HG03432 (cell line): ENCODE results near the gene HLA-DPA1.
A peak's percentile ranks its signal among the peaks of the same experiment; 100 is the strongest.
"Not testable (repeated sequence)": the region's sequence is repeated elsewhere in the genome, so short reads cannot be mapped to it uniquely, and the experiment has no call there.

Source experiments
- ATAC-seq: cut with Tn5 transposase; IDR thresholded peaks from one replicate; pipeline ENCODE4 v1.9.1; 2021; ENCODE audit warnings: mild to moderate bottlenecking, moderate library complexity; ENCODE audit not compliant: unreplicated experiment

The HLA-DPA1 gene

DNA sequence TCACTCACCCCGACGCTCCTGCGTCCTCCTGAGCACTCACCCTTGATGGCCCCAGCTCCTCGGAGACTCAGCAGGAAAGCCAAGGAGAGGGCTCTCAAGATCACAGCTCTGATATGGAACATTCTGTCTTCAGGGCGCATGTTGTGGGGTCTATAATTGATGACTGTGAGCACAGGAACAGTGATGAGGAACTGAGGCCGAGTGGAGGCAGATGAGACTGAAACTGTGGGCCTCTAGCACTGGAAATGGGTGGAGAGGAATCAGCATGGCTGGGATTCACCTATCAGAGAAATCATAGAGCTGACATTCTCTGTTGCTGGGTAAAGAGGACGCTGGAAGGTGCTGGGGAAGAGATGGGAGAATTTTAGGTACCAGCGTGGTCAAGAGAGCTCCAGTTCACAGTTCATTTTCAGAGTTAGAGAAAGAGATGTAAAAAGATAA lies at the start of gene HLA-DPA1:
Gene HLA-DPA1, minus strand, starts transcription at position 219 of the 441 bp plus-strand sequence.
- peak; percentile 62 for ATAC-seq

GRCh38 chr6:33123181-33123580 lies 49.7 kb upstream of the HLA-DPA1 start:
- no peak for ATAC-seq

GRCh38 chr6:33120001-33120400 lies 46.6 kb upstream of the HLA-DPA1 start:
- ATAC-seq = no peak

DNA sequence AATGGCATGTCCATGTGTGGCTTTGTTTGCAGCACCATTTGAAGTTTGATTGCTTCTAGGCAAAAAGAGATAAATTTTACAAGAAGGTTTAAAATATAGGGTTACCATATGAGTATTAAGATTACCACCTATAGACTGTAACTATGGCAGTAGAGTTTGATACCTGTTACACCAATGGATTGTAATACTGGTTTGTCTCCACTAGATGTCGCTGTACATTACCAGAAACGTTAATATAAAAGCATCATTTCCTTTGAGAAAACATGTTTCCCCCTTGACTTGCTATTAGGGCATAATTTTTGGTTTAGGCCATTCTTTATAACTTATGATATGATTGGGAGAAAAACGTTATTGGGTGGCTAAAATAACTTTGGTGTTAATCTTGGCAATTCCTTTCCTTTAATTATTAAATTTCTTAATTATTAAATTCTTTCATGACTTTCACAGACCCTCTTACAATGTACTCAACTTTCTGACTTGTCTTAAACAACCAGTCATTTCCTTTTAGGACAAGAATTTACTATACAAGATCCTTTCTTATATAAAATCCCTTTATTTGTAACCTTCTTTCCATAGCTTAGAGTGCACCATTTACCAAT lies 45.2 kb upstream of the HLA-DPA1 start:
- no peak for ATAC-seq

DNA sequence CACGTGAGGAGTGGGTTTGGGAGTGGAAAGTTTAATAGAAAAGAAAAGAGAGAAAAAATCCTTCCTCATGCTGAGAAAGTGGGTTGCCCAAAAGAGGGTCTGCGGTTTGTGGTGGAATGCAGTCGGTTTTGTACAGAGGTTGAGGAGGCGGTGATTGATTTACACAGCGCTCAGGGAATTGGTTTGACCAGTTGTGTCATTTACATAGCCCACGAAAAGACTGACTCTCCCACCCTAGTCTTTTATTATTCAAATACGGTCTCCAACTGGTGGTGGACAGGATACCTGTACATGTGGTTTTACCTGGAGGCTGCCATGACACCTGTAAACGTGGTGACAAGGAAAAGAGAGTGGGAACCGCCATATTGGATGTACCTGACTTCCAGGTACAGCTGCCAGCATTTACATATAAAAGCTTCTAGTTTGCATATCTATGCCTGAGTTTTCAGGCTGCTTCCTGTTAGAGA lies 44.4 kb upstream of the HLA-DPA1 start:
- ATAC-seq = no peak

DNA sequence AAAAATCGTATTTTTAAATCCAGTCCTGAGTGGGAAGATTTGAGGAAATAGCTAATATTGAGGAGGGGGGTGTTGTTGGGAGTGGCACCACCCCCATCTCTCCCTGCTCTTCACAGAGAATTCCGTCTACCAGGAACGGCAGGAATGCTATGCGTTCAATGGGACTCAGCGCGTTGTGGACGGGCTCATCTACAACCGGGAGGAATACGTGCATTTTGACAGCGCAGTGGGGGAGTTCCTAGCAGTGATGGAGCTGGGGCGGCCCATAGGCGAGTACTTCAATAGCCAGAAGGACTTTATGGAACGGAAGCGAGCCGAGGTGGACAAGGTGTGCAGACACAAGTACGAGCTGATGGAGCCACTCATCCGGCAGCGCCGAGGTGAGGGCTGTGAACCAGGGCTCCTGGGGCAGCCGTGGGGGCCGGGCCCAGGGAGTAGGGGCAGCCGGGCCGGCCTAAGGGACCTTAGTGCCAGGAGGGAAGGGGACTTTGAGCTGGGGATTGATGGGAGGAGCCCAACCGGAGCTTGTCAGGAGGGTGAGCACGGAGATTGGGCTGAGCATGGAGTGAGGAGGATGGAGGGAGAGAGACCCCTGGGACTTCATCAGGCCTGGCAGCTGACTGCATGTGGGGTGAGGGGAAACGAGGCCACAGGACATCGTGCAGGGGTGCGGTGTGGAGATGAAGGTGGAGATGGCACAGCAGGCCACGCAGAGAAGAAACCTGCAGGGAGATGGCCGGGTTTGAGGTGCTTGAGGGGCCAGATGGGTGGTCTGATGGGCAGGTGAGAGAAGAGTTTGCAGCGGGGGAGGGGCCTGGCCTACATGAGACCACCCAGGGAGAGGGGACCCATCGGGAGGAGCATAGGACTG lies 43.6 kb upstream of the HLA-DPA1 start:
- no peak for ATAC-seq

- ATAC-seq = no peak
Measured at GRCh38 chr6:33116417-33116816, 43.0 kb upstream of the HLA-DPA1 start.

- ATAC-seq = no peak
Measured at GRCh38 chr6:33114406-33114805, 41.0 kb upstream of the HLA-DPA1 start.

DNA sequence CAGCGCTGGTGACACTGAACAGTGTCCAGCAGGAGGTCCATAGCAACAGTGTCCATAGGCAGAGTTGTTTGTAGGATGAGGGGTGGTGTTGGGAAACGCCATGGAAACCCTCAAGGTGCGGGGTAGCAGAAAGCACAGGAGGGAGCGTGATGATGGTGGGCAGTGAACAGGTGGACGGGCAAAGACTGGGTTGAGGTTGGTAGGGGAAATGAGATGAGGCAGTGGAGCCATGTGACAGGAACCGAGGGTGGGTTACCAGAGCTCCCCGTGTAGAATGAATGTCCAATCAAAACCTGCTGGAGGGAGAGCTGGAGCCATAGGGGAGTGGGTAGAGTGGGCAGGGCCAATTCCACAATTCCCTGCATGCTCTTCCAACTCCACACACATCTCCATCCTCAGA lies 40.3 kb upstream of the HLA-DPA1 start:
- no peak for ATAC-seq

DNA sequence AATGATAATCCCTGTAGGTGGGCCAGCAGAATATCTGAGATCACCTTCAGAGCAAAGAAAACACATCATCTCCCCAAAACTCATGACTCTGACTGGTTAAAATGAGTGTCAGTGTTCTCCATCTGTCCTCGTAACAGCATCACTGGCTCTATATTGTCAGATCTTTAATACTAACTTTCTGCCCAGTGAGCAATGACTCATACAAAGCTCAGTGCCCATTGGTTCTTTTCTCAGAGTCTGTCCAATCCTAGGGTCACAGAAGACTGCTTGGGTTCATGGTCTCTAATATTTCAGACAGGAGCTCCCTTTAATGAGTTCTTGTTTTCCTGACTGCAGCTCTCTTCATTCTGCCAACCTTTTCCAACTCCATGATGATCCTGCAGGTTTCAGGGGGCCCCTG lies 38.7 kb upstream of the HLA-DPA1 start:
- no peak for ATAC-seq

DNA sequence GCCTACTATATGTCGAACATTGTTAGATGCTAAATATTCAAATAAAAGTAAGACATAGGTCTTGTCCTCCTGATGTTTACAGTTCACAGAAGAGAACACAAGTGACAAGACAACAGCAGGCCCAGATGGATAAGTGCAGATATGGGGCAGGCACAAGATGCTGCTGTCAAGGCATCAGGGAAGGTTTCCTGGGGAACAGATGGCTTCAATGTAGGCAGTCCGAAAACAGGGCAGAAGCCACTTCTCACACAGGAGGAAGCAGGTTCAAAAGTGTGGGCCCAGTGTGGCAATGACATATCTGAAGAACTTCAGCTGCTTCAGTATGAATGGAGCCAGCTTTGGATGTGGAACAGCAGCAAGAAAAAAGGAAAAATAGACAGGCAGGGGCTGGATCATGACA lies 34.9 kb upstream of the HLA-DPA1 start:
- no peak for ATAC-seq

DNA sequence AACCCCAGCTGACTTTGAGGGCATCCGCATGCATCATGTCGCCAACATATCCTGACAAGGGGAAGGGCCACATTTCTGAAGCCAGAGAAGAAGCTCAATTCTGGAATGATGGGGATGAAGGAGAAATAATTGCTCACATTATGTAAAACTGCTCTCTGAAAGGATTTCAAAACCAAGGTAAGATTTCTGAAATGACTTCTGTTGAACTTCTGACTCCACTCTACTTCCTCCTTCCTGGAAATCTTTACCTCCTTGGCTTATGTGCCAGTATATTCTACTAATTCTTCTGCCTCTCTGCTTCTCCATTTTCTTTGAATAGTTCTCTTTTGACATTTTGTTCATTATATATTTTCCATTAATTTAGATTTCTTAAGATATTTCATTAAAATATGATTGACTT lies 34.2 kb upstream of the HLA-DPA1 start:
- ATAC-seq = no peak

DNA sequence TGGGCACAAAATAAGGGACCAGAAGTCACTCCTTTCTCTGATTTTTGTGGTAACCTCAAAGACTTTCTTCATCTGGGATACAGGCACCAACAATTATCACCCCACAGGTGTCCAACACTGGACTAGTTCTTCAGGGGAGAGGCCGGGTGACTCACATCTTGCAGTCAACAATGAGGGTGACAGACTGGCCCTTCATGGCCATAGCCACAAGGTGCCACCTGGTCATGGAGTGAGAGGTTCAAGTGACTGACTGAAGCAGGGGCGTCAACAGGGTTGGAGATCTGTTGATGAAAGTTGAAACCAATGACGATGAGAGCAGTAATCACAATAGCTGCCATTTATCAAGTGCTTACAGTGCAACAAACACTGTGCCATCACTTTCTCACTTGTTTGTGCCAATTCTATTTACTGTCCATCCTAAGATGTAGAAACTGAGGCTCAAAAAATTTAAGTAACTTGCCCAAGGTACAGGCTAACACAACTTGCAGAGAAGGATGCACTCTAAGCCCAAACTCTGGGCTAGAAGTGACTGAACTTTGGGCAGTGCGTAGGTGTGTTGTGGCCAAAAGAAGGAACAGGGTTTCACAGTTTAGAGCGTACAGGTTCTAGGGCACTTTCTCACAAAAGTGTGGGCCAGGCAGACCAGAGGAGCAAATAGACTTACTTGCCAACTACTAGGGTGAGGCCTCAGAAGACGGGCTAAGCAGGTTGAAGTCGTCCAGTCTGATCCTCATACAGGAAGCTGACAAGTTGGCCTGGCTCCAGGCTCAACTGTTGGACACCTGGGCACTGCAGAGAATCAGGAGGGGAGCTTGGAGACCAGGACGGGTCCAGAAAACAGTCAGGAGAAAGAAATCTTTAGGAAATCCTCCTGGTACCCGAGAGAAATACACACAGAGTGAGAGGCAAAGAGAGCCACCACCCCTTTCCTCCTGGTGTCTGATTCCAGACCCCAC lies 32.7 kb upstream of the HLA-DPA1 start:
- no peak for ATAC-seq

- no peak for ATAC-seq
Measured at GRCh38 chr6:33105386-33105785, 31.9 kb upstream of the HLA-DPA1 start.

GRCh38 chr6:33104887-33105286 lies 31.4 kb upstream of the HLA-DPA1 start:
- no peak for ATAC-seq

DNA sequence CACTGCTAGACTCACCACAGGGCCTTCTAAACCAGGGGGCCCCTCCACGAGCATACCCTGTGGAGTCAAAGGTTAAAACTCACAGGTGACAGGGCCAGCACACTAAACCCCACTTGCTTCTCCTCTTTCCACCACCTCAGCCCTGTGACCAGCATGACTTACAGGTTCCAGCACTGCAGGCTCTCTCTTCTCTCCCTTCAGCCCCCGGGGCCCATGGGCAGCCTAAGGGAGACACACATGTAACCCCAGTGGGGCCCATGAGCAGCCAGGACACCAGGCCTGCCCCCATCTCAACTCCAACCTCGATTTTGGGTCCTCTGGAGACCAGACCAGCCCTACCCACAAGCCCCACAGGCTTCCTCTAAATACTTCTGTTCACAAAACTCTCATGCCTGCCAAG lies 30.3 kb upstream of the HLA-DPA1 start:
- ATAC-seq = no peak

- ATAC-seq = not testable (repeated sequence)
Measured at GRCh38 chr6:33101121-33101737, 27.8 kb upstream of the HLA-DPA1 start.

GRCh38 chr6:33095681-33096080 lies 22.2 kb upstream of the HLA-DPA1 start:
- ATAC-seq = no peak

- ATAC-seq = no peak
Measured at GRCh38 chr6:33093855-33094254, 20.4 kb upstream of the HLA-DPA1 start.

- ATAC-seq = no peak
Measured at GRCh38 chr6:33092385-33092784, 18.9 kb upstream of the HLA-DPA1 start.

GRCh38 chr6:33091957-33092356 lies 18.5 kb upstream of the HLA-DPA1 start:
- ATAC-seq = no peak
